Activated T-helper 17 cell treated with anti-CD3 and anti-CD28 coated beads, Interleukin-2, amount 50 U/mL, for 72 hours (primary cell): Measurements from ENCODE around the gene CD226. TPM values are rescaled to one million over a fixed set of nuclear protein-coding genes. Genes with fewer than 3 reads are reported as not detected.
"Not testable (repeated sequence)": the region's sequence is repeated elsewhere in the genome, so short reads cannot be mapped to it uniquely, and the experiment has no call there.

Experiments used
- ATAC-seq: fragments of 150-1000 bp; cut with Tn5 transposase; replicated peaks from 2 replicates; pipeline ENCODE4 v1.10.0; 2021; ENCODE audit warnings: mild to moderate bottlenecking, moderate library complexity
- H3K27ac Mint-ChIP-seq: one replicate; pipeline ENCODE4 v1.8.0; 2022; ENCODE audit warnings: mixed read lengths
- H3K27me3 Mint-ChIP-seq: one replicate; pipeline ENCODE4 v1.8.0; 2022; ENCODE audit warnings: mixed read lengths
- H3K36me3 Mint-ChIP-seq: one replicate; pipeline ENCODE4 v1.8.0; 2022; ENCODE audit warnings: low read depth, mild to moderate bottlenecking, mixed read lengths
- H3K4me1 Mint-ChIP-seq: one replicate; pipeline ENCODE4 v1.8.0; 2022; ENCODE audit warnings: mixed read lengths
- H3K4me3 Mint-ChIP-seq: one replicate; pipeline ENCODE4 v1.8.0; 2022; ENCODE audit warnings: mild to moderate bottlenecking, mixed read lengths
- H3K9me3 Mint-ChIP-seq: one replicate; pipeline ENCODE4 v1.8.0; 2022; ENCODE audit warnings: mixed read lengths
- total RNA-seq, 2 donors: library from RNA; stranded (reverse); gene quantifications; one replicate each; pipeline ENCODE4 v1.2.3, GENCODE V29; 2022

CD226 gene
- total RNA-seq, 2 donors from 2014 or later: 136 to 146 TPM

DNA sequence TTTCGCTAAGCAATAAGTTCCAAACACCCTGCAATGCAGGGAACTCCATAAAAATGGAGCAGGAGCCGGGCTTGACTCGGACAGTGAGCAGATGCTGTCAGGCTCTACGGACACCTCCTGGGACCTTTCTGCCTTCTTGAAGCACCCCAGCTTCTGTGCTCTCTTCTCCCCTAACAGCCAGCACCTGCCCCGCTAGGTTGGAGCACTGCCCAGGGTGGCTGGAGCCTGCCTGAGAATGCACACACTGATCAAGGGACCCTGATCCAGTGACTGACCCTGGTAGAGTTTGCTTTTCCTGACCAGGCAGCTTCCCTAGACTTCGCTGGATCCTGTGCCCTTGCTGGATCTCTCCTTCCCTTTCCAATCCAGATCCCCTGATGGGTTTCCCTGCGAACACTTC is 40.9 kb downstream of the CD226 start:
- peak overlapping the region; percentile 56 for H3K27ac Mint-ChIP-seq
- no peak overlapping the region for H3K4me3 Mint-ChIP-seq

DNA sequence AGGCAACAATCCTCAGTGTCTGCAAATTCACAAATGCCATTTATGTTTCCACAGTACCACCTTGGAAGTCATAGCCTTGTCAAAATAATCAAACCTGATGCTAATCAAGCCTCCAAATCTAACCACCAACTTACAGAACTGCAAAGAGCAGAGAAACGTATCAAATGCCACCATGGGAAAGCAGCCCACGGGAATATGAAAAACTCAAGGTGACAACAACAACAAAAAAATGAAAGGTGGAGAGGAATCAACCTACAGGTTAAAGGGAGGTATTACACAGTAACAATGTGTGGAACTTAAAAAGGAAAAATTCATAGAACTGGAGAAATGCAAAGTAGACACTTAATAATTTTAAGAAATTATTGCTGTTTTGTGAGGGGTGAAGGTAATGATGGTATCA is 46.7 kb downstream of the CD226 start:
- Mint-ChIP-seq H3K4me3 (no peak overlapping the region), H3K27ac (peak overlapping the region; percentile 31), H3K36me3 (peaks cover 96% of the 10 kb centered on the region), H3K9me3 (peaks cover 3% of the 10 kb centered on the region), H3K27me3 (no peaks in the 10 kb centered on the region), H3K4me1 (peaks cover 70% of the 10 kb centered on the region)
- no peak for ATAC-seq

More for the DNA sequence above, 40.9 kb downstream of the CD226 start:
- Mint-ChIP-seq H3K9me3 (no peaks in the 10 kb centered on the region), H3K36me3 (peaks cover 99% of the 10 kb centered on the region), H3K4me1 (peaks cover 48% of the 10 kb centered on the region), H3K27me3 (no peaks in the 10 kb centered on the region)
- ATAC-seq: no peak

DNA sequence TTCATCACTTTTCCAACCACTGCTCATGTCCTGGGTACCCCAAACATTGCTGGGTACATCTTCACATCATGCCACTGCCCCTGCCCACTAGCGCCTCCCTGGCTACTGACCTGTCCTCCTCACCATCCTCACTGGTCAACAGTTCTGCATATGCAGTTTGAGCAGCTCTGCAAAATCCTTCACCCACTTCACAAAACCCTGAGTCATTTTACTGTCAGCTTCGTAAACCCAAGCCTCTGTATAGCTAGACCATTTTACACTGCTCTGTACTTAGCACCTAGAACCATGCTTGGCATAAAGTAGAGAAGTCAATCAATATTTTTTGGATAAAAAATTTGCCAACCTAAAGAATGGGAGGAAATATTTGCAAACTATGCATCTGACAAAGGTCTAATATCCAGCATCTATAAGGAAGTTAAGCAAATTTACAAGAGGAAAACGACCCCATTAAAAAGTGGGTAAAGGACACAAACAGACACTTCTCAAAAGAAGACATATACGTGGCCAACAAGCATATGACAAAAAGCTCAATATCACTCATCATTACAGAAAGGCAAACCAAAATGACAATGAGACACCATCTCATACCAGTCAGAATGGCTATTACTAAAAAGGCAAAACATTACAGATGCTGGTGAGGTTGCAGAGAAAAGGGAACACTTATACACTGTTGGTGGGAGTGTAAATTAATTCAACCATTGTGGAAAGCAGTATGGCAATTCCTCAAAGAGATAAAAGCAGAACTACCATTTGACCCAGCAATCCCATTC is 48.3 kb downstream of the CD226 start:
- Mint-ChIP-seq H3K4me1 (peaks cover 61% of the 10 kb centered on the region), H3K36me3 (peaks cover 96% of the 10 kb centered on the region), H3K4me3 (peak overlapping the region; percentile 84), H3K27ac (peak overlapping the region; percentile 98)
- ATAC-seq: peak; percentile 49
- H3K27me3 Mint-ChIP-seq, H3K9me3 Mint-ChIP-seq: not testable (repeated sequence)

DNA sequence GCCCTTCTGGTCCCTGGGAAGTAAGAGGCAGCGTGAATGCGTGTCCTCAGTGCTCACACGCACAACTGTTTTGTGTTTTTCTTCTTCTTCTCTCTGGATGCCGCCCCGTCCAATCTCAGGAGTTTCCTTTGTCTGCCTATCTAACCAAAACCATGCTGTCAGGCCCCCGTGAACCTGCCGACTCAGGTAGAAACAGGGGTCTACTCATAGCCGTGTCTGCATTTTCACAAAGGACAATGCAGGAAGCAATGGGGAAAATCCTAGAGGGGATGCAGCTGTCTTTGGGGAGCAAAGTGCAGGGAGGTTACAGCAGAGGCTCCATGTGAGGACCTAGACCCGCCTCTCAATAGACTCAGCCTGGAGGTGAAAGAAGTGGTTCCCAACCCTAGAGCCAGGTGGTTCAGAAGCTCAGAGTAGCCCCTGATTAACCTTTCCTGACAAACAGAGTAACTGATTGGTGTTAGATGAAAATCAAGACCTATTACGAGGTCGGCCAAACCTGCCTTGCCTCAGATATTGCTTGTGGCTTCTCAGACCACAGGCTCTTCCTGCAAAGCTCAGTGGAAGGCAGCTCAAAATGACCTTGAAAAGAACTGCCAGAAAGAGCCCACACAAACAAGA is 49.3 kb downstream of the CD226 start:
- H3K27ac Mint-ChIP-seq: peak overlapping the region; percentile 98
- H3K9me3 Mint-ChIP-seq: peaks cover 3% of the 10 kb centered on the region
- peaks cover 61% of the 10 kb centered on the region for H3K4me1 Mint-ChIP-seq
- H3K27me3 Mint-ChIP-seq: no peaks in the 10 kb centered on the region
- H3K4me3 Mint-ChIP-seq: peak overlapping the region; percentile 84
- ATAC-seq: peak; percentile 27
- H3K36me3 Mint-ChIP-seq: peaks cover 96% of the 10 kb centered on the region

DNA sequence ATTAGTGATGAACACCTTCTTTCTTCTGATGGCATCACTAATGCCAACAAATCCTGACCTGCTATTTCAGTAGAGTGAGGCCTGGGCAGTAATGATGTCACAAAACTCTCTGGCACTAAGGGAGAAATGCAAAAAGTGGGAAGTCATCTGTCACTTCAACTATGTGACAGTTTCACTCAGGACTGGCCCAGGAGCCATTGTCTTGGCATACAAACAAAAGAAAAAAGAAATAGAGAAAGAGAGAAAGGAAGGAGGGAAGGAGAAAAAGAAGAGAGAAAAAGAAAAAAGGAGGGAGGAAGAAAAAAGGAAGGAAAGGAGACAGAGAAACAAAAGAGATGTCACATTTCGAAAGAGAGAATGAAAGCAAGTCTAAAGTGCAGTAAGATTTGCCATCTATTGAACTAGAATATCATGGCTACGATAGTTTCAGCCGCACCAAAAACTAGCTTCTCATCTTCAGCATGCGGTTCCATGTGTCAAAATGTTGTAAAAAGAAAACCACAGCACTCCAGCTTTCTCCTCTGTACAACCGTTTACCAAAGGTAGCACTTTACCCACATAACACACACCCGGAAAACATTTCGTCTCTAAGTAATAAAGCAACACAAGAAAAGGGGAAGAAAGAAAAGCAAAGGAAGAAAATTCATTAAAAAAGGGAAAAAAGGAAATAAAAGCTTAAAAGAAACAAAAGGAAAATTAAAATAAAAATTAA is 50.1 kb downstream of the CD226 start:
- Mint-ChIP-seq H3K27me3 (no peaks in the 10 kb centered on the region), H3K36me3 (peaks cover 96% of the 10 kb centered on the region), H3K4me1 (peaks cover 57% of the 10 kb centered on the region), H3K9me3 (peaks cover 3% of the 10 kb centered on the region), H3K27ac (peak overlapping the region; percentile 98), H3K4me3 (peak overlapping the region; percentile 84)
- ATAC-seq: peak; percentile 55

GRCh38 chr18:69895066-69896047 is 52.3 kb downstream of the CD226 start:
- H3K9me3 Mint-ChIP-seq: peaks cover 3% of the 10 kb centered on the region
- ATAC-seq: no peak
- peak overlapping the region; percentile 98 for H3K27ac Mint-ChIP-seq
- peak overlapping the region; percentile 84 for H3K4me3 Mint-ChIP-seq
- peaks cover 55% of the 10 kb centered on the region for H3K4me1 Mint-ChIP-seq
- peaks cover 99% of the 10 kb centered on the region for H3K36me3 Mint-ChIP-seq
- H3K27me3 Mint-ChIP-seq: no peaks in the 10 kb centered on the region

- Mint-ChIP-seq H3K9me3 (no peaks in the 10 kb centered on the region), H3K36me3 (peaks cover 99% of the 10 kb centered on the region), H3K4me1 (peaks cover 50% of the 10 kb centered on the region), H3K27me3 (no peaks in the 10 kb centered on the region), H3K27ac (peak overlapping the region; percentile 55), H3K4me3 (peak overlapping the region; percentile 84)
- no peak for ATAC-seq
Observed at GRCh38 chr18:69894467-69894866, 53.2 kb downstream of the CD226 start.

- peak; percentile 46 for ATAC-seq
- Mint-ChIP-seq H3K4me3 (peak overlapping the region; percentile 55), H3K27ac (peak overlapping the region; percentile 98), H3K9me3 (no peaks in the 10 kb centered on the region), H3K36me3 (peaks cover 93% of the 10 kb centered on the region), H3K4me1 (peaks cover 43% of the 10 kb centered on the region), H3K27me3 (no peaks in the 10 kb centered on the region)
Observed at GRCh38 chr18:69890558-69890957, 57.1 kb downstream of the CD226 start.

- peaks cover 93% of the 10 kb centered on the region for H3K36me3 Mint-ChIP-seq
- ATAC-seq: peak; percentile 36
- peak overlapping the region; percentile 98 for H3K27ac Mint-ChIP-seq
- no peaks in the 10 kb centered on the region for H3K27me3 Mint-ChIP-seq
- H3K4me1 Mint-ChIP-seq: peaks cover 54% of the 10 kb centered on the region
- H3K4me3 Mint-ChIP-seq: peak overlapping the region; percentile 55
- no peaks in the 10 kb centered on the region for H3K9me3 Mint-ChIP-seq
Observed at GRCh38 chr18:69889009-69889408, 58.7 kb downstream of the CD226 start.

DNA sequence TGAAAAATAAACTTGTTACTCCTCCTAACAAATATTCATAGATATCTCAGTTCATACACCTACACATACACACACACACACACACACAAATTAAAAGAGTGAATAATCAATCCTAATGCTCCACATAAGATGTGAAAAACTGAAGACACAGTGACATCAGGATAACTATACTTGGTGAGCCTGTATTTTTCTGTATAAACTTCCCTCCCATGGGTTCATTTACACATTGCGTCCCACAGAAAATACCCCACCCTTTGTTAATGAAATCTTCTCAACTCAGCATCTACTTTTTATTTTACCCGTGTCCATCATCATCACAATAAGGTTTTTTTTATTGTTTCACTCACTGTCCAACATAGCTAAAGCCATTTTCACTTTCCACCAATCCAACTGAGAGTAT is 60.4 kb downstream of the CD226 start:
- Mint-ChIP-seq H3K27ac (peak overlapping the region; percentile 100), H3K4me1 (peaks cover 58% of the 10 kb centered on the region), H3K27me3 (no peaks in the 10 kb centered on the region), H3K36me3 (peaks cover 89% of the 10 kb centered on the region), H3K4me3 (peak overlapping the region; percentile 85), H3K9me3 (no peaks in the 10 kb centered on the region)
- ATAC-seq: no peak

GRCh38 chr18:69885841-69886531 is 61.7 kb downstream of the CD226 start:
- Mint-ChIP-seq H3K9me3 (no peaks in the 10 kb centered on the region), H3K36me3 (peaks cover 88% of the 10 kb centered on the region), H3K4me3 (peak overlapping the region; percentile 85), H3K27me3 (no peaks in the 10 kb centered on the region), H3K4me1 (peaks cover 54% of the 10 kb centered on the region), H3K27ac (peak overlapping the region; percentile 100)
- peak; percentile 79 for ATAC-seq

- ATAC-seq: no peak
- Mint-ChIP-seq H3K4me1 (peaks cover 49% of the 10 kb centered on the region), H3K27me3 (no peaks in the 10 kb centered on the region), H3K4me3 (peak overlapping the region; percentile 85), H3K27ac (peak overlapping the region; percentile 100), H3K9me3 (no peaks in the 10 kb centered on the region), H3K36me3 (peaks cover 88% of the 10 kb centered on the region)
Observed at GRCh38 chr18:69885355-69885754, 62.3 kb downstream of the CD226 start.

GRCh38 chr18:69883781-69884180 is 63.9 kb downstream of the CD226 start:
- Mint-ChIP-seq H3K36me3 (peaks cover 89% of the 10 kb centered on the region), H3K27ac (peak overlapping the region; percentile 100), H3K27me3 (no peaks in the 10 kb centered on the region), H3K4me1 (peaks cover 50% of the 10 kb centered on the region), H3K4me3 (peak overlapping the region; percentile 85), H3K9me3 (no peaks in the 10 kb centered on the region)
- no peak for ATAC-seq
